GM23338 (cell line): ENCODE data around the gene RMI2. TPM values are rescaled to one million over a fixed set of nuclear protein-coding genes. Genes with fewer than 3 reads are reported as not detected.

Experiments
- ATAC-seq: fragments of 200-7000 bp; cut with Tn5 transposase; 3 replicates; pipeline ENCODE4 v1.9.1; 2020
- DNase-seq: peaks from one replicate; pipeline ENCODE4 v3.0.0-alpha.2; 2015; ENCODE audit warnings: low spot score
- H2AFZ ChIP-seq: fragments of 200-600 bp; sonication (generic); 2 replicates; pipeline ENCODE4 v1.8.0; 2016; ENCODE audit warnings: antibody characterized with exemption, mild to moderate bottlenecking, moderate library complexity
- H3F3A ChIP-seq: fragments of 200-600 bp; sonication (generic); replicated peaks from 2 replicates; pipeline ENCODE4 v1.8.0; 2017; ENCODE audit warnings: antibody characterized with exemption, mixed run types, low read depth
- H3K27ac ChIP-seq: fragments of 200-600 bp; sonication (generic); 2 replicates; pipeline ENCODE4 v1.6.1; 2016; ENCODE audit warnings: low read depth
- H3K27me3 ChIP-seq: fragments of 200-600 bp; sonication (generic); 2 replicates; pipeline ENCODE4 v1.8.0; 2016; ENCODE audit warnings: mild to moderate bottlenecking, mixed run types, moderate library complexity; ENCODE audit not compliant: insufficient read depth
- H3K36me3 ChIP-seq: fragments of 200-600 bp; sonication (generic); 2 replicates; pipeline ENCODE4 v1.8.0; 2016; ENCODE audit warnings: mild to moderate bottlenecking; ENCODE audit not compliant: insufficient read depth
- H3K4me1 ChIP-seq: fragments of 200-600 bp; sonication (generic); 2 replicates; pipeline ENCODE4 v1.8.0; 2016; ENCODE audit warnings: mild to moderate bottlenecking, moderate library complexity; ENCODE audit not compliant: insufficient read depth
- H3K4me2 ChIP-seq: fragments of 200-600 bp; sonication (generic); 2 replicates; pipeline ENCODE4 v1.7.1; 2017; ENCODE audit warnings: mixed run types
- H3K4me3 ChIP-seq: fragments of 200-600 bp; sonication (generic); 2 replicates; pipeline ENCODE4 v1.6.1; 2016; ENCODE audit warnings: mixed run types
- H3K79me2 ChIP-seq: fragments of 200-600 bp; sonication (generic); replicated peaks from 2 replicates; pipeline ENCODE4 v1.8.0; 2017; ENCODE audit warnings: mild to moderate bottlenecking; ENCODE audit not compliant: insufficient read depth
- H3K9me2 ChIP-seq: fragments of 200-600 bp; sonication (generic); 2 replicates; pipeline ENCODE4 v1.8.0; 2017; ENCODE audit not compliant: insufficient read depth
- H4K20me1 ChIP-seq: fragments of 200-600 bp; sonication (generic); replicated peaks from 2 replicates; pipeline ENCODE4 v1.8.0; 2017; ENCODE audit warnings: mild to moderate bottlenecking; ENCODE audit not compliant: insufficient read depth
- H3K27ac Mint-ChIP-seq: 2 replicates; pipeline ENCODE4 v1.8.0; 2020; ENCODE audit warnings: inconsistent platforms, mild to moderate bottlenecking, moderate library complexity, mixed read lengths
- H3K27me3 Mint-ChIP-seq: 3 replicates; pipeline ENCODE4 v1.8.0; 2022; ENCODE audit warnings: low read depth, mild to moderate bottlenecking, moderate library complexity, mixed read lengths, inconsistent platforms; ENCODE audit not compliant: insufficient read depth, poor library complexity
- H3K36me3 Mint-ChIP-seq: 3 replicates; pipeline ENCODE4 v1.8.0; 2021; ENCODE audit warnings: low read depth, mild to moderate bottlenecking, inconsistent platforms, moderate library complexity, mixed read lengths
- H3K4me1 Mint-ChIP-seq: 3 replicates; pipeline ENCODE4 v1.8.0; 2020; ENCODE audit warnings: mild to moderate bottlenecking, inconsistent platforms, mixed read lengths
- H3K4me3 Mint-ChIP-seq: 3 replicates; pipeline ENCODE4 v1.8.0; 2021; ENCODE audit warnings: moderate library complexity, mild to moderate bottlenecking, inconsistent platforms, mixed read lengths
- H3K9me3 Mint-ChIP-seq: 3 replicates; pipeline ENCODE4 v1.8.0; 2020; ENCODE audit warnings: moderate library complexity, mild to moderate bottlenecking, inconsistent platforms, mixed read lengths
- CREB1 ChIP-seq: fragments of 250-450 bp; sonication (Bioruptor Pico); IDR thresholded peaks from 2 replicates; pipeline ENCODE4 v1.5.0; 2020; ENCODE audit warnings: low read depth, mild to moderate bottlenecking, moderate library complexity
- EZH2phosphoT487 ChIP-seq: fragments of 200-600 bp; sonication (generic); IDR thresholded peaks from one replicate; pipeline ENCODE4 v1.8.1; 2018; ENCODE audit warnings: antibody characterized with exemption; ENCODE audit not compliant: unreplicated experiment
- JUNB ChIP-seq: IDR thresholded peaks from one replicate; pipeline ENCODE4 v1.6.1; 2016; ENCODE audit warnings: antibody characterized with exemption; ENCODE audit not compliant: unreplicated experiment
- POLR2AphosphoS5 ChIP-seq: IDR thresholded peaks from 2 replicates; pipeline ENCODE4 v1.6.1; 2016; ENCODE audit warnings: antibody characterized with exemption, low read depth
- STAT1 ChIP-seq: IDR thresholded peaks from one replicate; pipeline ENCODE4 v1.6.1; 2016; ENCODE audit warnings: antibody characterized with exemption; ENCODE audit not compliant: unreplicated experiment
- ZNF114 ChIP-seq: fragments of 250-450 bp; sonication (Bioruptor Pico); IDR thresholded peaks from 2 replicates; pipeline ENCODE4 v1.5.0; 2020; ENCODE audit warnings: mild to moderate bottlenecking, moderate library complexity
- polyA plus RNA-seq: library from polyadenylated mRNA; unstranded; fragments of >200 nt; fragmentation: Nextera tagmentation; extraction: Ambion mirVana; gene quantifications from 2 replicates; pipeline ENCODE4 v1.2.1, GENCODE V29; 2016
- total RNA-seq: library from RNA; depleted of rRNA; stranded (reverse); fragments of >200 nt; shearing (Covaris generic); gene quantifications from 2 replicates; pipeline ENCODE4 v1.2.3, GENCODE V29; 2014
- TF ChIP-seq, protein P1 (sequence below): fragments of 250-450 bp; sonication (Bioruptor Pico); IDR thresholded peaks from 2 replicates; pipeline ENCODE4 v1.5.0; 2020; ENCODE audit warnings: mild to moderate bottlenecking, moderate library complexity
- TF ChIP-seq, protein P2 (sequence below): IDR thresholded peaks from one replicate; pipeline ENCODE4 v1.6.1; 2018; ENCODE audit warnings: antibody characterized with exemption; ENCODE audit not compliant: unreplicated experiment

RMI2 gene
- total and polyA plus RNA-seq, 2 experiments from 2014 or later, result 98.2 to 108 TPM

DNA sequence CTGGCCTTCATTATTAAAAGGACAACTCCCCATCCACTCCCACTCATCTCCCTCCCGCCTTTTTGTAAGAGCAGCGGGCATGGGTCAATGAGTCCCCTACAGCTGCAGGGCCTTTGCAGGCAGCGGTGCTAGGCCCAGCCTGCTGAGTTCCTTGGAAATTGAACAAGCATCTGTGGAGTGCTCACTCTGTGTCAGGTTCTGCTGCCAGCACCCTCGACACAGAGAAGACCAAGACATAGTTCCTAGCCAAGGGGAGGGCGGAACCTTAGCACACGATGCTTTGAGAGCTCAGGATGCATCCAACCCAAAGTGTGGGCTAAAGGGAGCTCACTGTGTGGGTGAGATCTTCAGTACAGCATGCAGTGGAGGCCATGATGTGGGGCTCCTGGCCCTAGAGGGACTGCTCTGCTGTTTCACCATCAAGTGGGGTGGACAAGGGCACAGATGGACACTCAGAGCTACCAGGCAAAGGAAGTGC is 27.6 kb downstream of the RMI2 start (continued):
- TF ChIP-seq, protein P1, sequence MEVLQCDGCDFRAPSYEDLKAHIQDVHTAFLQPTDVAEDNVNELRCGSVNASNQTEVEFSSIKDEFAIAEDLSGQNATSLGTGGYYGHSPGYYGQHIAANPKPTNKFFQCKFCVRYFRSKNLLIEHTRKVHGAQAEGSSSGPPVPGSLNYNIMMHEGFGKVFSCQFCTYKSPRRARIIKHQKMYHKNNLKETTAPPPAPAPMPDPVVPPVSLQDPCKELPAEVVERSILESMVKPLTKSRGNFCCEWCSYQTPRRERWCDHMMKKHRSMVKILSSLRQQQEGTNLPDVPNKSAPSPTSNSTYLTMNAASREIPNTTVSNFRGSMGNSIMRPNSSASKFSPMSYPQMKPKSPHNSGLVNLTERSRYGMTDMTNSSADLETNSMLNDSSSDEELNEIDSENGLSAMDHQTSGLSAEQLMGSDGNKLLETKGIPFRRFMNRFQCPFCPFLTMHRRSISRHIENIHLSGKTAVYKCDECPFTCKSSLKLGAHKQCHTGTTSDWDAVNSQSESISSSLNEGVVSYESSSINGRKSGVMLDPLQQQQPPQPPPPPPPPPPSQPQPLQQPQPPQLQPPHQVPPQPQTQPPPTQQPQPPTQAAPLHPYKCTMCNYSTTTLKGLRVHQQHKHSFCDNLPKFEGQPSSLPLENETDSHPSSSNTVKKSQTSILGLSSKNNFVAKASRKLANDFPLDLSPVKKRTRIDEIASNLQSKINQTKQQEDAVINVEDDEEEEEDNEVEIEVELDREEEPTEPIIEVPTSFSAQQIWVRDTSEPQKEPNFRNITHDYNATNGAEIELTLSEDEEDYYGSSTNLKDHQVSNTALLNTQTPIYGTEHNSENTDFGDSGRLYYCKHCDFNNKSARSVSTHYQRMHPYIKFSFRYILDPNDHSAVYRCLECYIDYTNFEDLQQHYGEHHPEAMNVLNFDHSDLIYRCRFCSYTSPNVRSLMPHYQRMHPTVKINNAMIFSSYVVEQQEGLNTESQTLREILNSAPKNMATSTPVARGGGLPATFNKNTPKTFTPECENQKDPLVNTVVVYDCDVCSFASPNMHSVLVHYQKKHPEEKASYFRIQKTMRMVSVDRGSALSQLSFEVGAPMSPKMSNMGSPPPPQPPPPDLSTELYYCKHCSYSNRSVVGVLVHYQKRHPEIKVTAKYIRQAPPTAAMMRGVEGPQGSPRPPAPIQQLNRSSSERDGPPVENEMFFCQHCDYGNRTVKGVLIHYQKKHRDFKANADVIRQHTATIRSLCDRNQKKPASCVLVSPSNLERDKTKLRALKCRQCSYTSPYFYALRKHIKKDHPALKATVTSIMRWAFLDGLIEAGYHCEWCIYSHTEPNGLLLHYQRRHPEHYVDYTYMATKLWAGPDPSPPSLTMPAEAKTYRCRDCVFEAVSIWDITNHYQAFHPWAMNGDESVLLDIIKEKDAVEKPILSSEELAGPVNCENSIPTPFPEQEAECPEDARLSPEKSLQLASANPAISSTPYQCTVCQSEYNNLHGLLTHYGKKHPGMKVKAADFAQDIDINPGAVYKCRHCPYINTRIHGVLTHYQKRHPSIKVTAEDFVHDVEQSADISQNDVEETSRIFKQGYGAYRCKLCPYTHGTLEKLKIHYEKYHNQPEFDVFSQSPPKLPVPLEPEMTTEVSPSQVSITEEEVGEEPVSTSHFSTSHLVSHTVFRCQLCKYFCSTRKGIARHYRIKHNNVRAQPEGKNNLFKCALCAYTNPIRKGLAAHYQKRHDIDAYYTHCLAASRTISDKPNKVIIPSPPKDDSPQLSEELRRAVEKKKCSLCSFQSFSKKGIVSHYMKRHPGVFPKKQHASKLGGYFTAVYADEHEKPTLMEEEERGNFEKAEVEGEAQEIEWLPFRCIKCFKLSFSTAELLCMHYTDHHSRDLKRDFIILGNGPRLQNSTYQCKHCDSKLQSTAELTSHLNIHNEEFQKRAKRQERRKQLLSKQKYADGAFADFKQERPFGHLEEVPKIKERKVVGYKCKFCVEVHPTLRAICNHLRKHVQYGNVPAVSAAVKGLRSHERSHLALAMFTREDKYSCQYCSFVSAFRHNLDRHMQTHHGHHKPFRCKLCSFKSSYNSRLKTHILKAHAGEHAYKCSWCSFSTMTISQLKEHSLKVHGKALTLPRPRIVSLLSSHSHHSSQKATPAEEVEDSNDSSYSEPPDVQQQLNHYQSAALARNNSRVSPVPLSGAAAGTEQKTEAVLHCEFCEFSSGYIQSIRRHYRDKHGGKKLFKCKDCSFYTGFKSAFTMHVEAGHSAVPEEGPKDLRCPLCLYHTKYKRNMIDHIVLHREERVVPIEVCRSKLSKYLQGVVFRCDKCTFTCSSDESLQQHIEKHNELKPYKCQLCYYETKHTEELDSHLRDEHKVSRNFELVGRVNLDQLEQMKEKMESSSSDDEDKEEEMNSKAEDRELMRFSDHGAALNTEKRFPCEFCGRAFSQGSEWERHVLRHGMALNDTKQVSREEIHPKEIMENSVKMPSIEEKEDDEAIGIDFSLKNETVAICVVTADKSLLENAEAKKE (CRISPR knock-in tag), result no peak
- no peak for TF ChIP-seq ZNF114 (CRISPR knock-in tag)

DNA sequence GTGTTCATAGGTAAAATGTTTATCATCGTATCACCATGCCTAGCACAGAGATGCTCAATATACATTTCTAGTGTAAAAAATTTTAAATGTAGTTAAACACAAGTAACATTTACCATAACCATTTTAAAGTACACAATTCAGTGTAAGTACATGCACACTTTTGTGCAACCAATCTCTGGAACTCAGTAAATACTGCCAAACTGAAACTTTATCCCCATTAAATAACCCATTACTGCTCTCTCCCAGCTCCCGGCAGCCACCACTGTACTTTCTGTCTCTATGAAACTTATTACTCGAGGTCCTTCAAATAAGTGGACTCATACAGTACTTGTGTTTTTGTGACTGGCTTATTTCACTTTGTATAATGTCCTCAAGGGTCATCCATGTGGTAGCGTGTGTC is 29.0 kb downstream of the RMI2 start:
- H3K4me3 ChIP-seq, result no peak overlapping the region
- peaks cover 5% of the 10 kb centered on the region; the same call in 1 of the 2 replicates for H3F3A ChIP-seq
- Mint-ChIP-seq H3K27ac (no peak overlapping the region), H3K27me3 (peaks cover 6% of the 10 kb centered on the region), H3K36me3 (no peaks in the 10 kb centered on the region), H3K4me1 (peaks cover 16% of the 10 kb centered on the region), H3K9me3 (no peaks in the 10 kb centered on the region), H3K4me3 (no peak overlapping the region)
- H3K4me1 ChIP-seq, result no peaks in the 10 kb centered on the region; the same call in 1 of the 2 replicates
- no peak overlapping the region for H3K4me2 ChIP-seq
- no peaks in the 10 kb centered on the region for H3K27me3 ChIP-seq
- no peaks in the 10 kb centered on the region for H3K36me3 ChIP-seq
- H3K79me2 ChIP-seq, result no peaks in the 10 kb centered on the region
- H2AFZ ChIP-seq, result no peak overlapping the region
- no peaks in the 10 kb centered on the region for H3K9me2 ChIP-seq
- DNase-seq (no peak), ATAC-seq (no peak)
- H3K27ac ChIP-seq, result no peak overlapping the region
- H4K20me1 ChIP-seq, result no peaks in the 10 kb centered on the region
- no peak for TF ChIP-seq STAT1
- no peak for TF ChIP-seq CREB1 (CRISPR knock-in tag)
- TF ChIP-seq EZH2phosphoT487, result no peak
- TF ChIP-seq JUNB, result no peak
- TF ChIP-seq, protein P2, sequence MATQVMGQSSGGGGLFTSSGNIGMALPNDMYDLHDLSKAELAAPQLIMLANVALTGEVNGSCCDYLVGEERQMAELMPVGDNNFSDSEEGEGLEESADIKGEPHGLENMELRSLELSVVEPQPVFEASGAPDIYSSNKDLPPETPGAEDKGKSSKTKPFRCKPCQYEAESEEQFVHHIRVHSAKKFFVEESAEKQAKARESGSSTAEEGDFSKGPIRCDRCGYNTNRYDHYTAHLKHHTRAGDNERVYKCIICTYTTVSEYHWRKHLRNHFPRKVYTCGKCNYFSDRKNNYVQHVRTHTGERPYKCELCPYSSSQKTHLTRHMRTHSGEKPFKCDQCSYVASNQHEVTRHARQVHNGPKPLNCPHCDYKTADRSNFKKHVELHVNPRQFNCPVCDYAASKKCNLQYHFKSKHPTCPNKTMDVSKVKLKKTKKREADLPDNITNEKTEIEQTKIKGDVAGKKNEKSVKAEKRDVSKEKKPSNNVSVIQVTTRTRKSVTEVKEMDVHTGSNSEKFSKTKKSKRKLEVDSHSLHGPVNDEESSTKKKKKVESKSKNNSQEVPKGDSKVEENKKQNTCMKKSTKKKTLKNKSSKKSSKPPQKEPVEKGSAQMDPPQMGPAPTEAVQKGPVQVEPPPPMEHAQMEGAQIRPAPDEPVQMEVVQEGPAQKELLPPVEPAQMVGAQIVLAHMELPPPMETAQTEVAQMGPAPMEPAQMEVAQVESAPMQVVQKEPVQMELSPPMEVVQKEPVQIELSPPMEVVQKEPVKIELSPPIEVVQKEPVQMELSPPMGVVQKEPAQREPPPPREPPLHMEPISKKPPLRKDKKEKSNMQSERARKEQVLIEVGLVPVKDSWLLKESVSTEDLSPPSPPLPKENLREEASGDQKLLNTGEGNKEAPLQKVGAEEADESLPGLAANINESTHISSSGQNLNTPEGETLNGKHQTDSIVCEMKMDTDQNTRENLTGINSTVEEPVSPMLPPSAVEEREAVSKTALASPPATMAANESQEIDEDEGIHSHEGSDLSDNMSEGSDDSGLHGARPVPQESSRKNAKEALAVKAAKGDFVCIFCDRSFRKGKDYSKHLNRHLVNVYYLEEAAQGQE, result no peak
- no peak for TF ChIP-seq ZNF114 (CRISPR knock-in tag)
- TF ChIP-seq POLR2AphosphoS5, result no peak
